ENCODE measurements around the gene STARD8. TPM values are rescaled to one million over a fixed set of nuclear protein-coding genes. Genes with fewer than 3 reads are reported as not detected.
"Not testable (repeated sequence)": the region's sequence is repeated elsewhere in the genome, so short reads cannot be mapped to it uniquely, and the experiment has no call there.

The STARD8 gene, protein sequence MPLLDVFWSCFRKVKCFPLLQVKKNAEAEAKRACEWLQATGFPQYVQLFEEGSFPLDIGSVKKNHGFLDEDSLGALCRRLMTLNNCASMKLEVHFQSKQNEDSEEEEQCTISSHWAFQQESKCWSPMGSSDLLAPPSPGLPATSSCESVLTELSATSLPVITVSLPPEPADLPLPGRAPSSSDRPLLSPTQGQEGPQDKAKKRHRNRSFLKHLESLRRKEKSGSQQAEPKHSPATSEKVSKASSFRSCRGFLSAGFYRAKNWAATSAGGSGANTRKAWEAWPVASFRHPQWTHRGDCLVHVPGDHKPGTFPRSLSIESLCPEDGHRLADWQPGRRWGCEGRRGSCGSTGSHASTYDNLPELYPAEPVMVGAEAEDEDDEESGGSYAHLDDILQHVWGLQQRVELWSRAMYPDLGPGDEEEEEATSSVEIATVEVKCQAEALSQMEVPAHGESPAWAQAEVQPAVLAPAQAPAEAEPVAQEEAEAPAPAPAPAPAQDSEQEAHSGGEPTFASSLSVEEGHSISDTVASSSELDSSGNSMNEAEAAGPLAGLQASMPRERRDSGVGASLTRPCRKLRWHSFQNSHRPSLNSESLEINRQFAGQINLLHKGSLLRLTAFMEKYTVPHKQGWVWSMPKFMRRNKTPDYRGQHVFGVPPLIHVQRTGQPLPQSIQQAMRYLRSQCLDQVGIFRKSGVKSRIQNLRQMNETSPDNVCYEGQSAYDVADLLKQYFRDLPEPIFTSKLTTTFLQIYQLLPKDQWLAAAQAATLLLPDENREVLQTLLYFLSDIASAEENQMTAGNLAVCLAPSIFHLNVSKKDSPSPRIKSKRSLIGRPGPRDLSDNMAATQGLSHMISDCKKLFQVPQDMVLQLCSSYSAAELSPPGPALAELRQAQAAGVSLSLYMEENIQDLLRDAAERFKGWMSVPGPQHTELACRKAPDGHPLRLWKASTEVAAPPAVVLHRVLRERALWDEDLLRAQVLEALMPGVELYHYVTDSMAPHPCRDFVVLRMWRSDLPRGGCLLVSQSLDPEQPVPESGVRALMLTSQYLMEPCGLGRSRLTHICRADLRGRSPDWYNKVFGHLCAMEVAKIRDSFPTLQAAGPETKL
- total RNA-seq: under 1 TPM; 0.07 to 0.11 TPM

DNA sequence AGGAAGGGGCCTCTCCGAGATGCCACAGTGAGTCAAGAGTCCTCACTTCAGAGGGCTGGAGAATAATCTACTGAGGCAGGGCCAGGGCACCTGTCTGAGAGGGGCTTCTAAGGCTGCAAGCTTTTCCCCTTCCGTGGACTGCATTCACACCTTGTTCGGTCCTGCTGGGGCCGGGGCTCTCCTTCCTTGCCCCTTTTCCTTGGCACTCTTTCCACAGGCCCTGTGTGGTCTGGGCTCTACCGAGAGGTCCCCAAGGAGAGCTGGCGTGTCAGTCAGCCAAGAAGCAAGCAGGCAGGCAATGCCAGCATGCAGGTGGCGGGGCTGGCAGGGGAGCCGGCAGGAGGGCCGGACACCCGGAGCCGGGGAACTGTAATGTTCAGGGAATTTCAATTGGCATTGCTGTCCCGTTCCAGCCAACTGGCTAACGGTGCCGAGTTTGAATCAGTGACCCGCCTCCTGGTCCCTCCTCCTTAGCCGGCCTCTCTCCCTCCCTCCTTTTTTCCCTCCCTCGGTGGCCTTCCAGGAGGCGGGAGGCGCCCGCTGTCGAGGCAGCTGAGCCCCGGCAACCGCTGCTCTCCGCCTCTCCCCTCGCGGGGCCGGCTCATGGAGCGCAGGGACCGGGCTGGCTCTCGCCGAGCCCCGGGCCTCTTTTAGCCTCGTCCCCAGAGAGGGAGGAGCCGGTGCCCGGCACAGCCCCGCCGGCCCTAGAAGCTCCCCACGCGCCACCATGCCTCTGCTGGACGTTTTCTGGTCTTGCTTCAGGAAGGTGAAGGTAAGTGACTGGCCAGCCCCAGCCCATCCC, at the start of gene STARD8:
Gene STARD8 (plus strand): TSS at position 511 of the 802 bp plus-strand sequence. CDS start 217 bp downstream, at position 728.
- Mint-ChIP-seq H3K4me3 (no peak within 1 kb of the TSS), H3K36me3 (ENCODE audit: low read depth) (no peaks in the 10 kb centered on the region), H3K27me3 (peaks cover 6% of the 10 kb centered on the region), H3K9me3 (ENCODE audit: low read depth) (no peaks in the 10 kb centered on the region), H3K27ac (no peak within 1 kb of the TSS), H3K4me1 (no peaks in the 10 kb centered on the region)
- ChIA-PET POLR2A (no interaction called here), CTCF (interaction anchor here (0.7 kb wide), 1 partner anchor 15 kb away, joined by 4 read pairs; no protein-coding TSS in a partner anchor)
- intact Hi-C loops (cut with DNase I, micrococcal nuclease): no loop called here
- DNase-seq: no peak
- ATAC-seq: no peak

GRCh38 chrX:68598841-68599240, 48.6 kb upstream of the STARD8 start:
- ChIA-PET POLR2A (no interaction called here), CTCF (interaction anchor here (0.6 kb wide), 1 partner anchor 17 kb away, joined by 3 read pairs; no protein-coding TSS in a partner anchor)
- Mint-ChIP-seq H3K9me3 (ENCODE audit: low read depth) (peaks cover 25% of the 10 kb centered on the region), H3K36me3 (ENCODE audit: low read depth) (peaks cover 3% of the 10 kb centered on the region), H3K27ac (no peak overlapping the region), H3K4me3 (no peak overlapping the region), H3K4me1 (no peaks in the 10 kb centered on the region), H3K27me3 (no peaks in the 10 kb centered on the region)
- ATAC-seq (no peak), DNase-seq (no peak)
- intact Hi-C loops (cut with DNase I, micrococcal nuclease): no loop called here

GRCh38 chrX:68599256-68600152, 48.0 kb upstream of the STARD8 start:
- H3K27ac Mint-ChIP-seq: no peak overlapping the region
- CTCF ChIA-PET: interaction anchor here (0.6 to 1.0 kb wide), 2 partner anchors 8 to 18 kb away, joined by 3 to 4 read pairs; no protein-coding TSS in a partner anchor
- DNase-seq (no peak), ATAC-seq (no peak)
- no peaks in the 10 kb centered on the region for H3K4me1 Mint-ChIP-seq
- peaks cover 22% of the 10 kb centered on the region for H3K9me3 Mint-ChIP-seq (ENCODE audit: low read depth)
- no peak overlapping the region for H3K4me3 Mint-ChIP-seq
- intact Hi-C loops (cut with DNase I, micrococcal nuclease): no loop called here
- peaks cover 1% of the 10 kb centered on the region for H3K36me3 Mint-ChIP-seq (ENCODE audit: low read depth)
- POLR2A ChIA-PET: no interaction called here
- no peaks in the 10 kb centered on the region for H3K27me3 Mint-ChIP-seq

DNA sequence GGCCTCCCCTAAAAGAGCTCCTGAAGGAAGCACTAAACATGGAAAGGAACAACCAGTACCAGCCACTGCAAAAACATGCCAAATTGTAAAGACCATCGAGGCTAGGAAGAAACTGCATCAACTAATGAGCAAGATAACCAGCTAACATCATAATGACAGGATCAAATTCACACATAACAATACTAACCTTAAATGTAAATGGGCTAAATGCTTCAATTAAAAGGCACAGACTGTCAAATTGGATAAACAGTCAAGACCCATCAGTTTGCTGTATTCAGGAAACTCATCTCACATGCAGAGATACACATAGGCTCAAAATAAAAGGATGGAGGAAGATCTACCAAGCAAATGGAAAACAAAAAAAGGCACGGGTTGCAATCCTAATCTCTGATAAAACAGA, 43.2 kb upstream of the STARD8 start:
- H3K27me3 Mint-ChIP-seq, H3K4me3 Mint-ChIP-seq, POLR2A ChIA-PET: not testable (repeated sequence)

GRCh38 chrX:68614733-68615132, 32.7 kb upstream of the STARD8 start:
- H3K36me3 Mint-ChIP-seq (ENCODE audit: low read depth); H3K4me1 Mint-ChIP-seq; CTCF ChIA-PET; intact Hi-C loops (cut with DNase I, micrococcal nuclease); H3K9me3 Mint-ChIP-seq (ENCODE audit: low read depth); DNase-seq; H3K4me3 Mint-ChIP-seq; H3K27ac Mint-ChIP-seq; POLR2A ChIA-PET; ATAC-seq; H3K27me3 Mint-ChIP-seq: not testable (repeated sequence)

More for the DNA sequence above, 43.2 kb upstream of the STARD8 start:
- H3K27ac Mint-ChIP-seq; ATAC-seq; H3K9me3 Mint-ChIP-seq (ENCODE audit: low read depth); CTCF ChIA-PET; DNase-seq; H3K36me3 Mint-ChIP-seq (ENCODE audit: low read depth); intact Hi-C loops (cut with DNase I, micrococcal nuclease); H3K4me1 Mint-ChIP-seq: not testable (repeated sequence)

DNA sequence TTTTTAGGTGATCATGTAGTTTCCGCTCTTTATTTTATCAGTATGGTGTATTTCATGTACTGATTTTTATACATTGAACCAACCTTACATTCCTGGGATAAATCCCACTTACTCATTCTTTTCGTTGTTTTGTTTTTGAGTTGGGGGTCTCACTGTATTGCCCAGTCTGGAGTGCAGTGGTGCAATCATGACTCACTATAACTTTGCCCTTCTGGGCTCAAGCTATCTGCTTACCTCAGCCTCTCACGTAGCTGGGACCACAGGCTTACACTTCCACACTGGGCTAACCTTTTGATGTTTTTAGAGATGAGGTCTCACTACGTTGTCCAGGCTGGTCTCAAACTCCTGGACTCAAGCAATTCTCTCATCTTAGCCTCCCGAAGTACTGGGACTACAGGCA, 19.5 kb upstream of the STARD8 start:
- intact Hi-C loops (cut with DNase I, micrococcal nuclease): no loop called here
- Mint-ChIP-seq H3K4me1 (no peaks in the 10 kb centered on the region), H3K27ac (no peak overlapping the region), H3K27me3 (no peaks in the 10 kb centered on the region), H3K36me3 (ENCODE audit: low read depth) (no peaks in the 10 kb centered on the region), H3K4me3 (no peak overlapping the region), H3K9me3 (ENCODE audit: low read depth) (no peaks in the 10 kb centered on the region)
- DNase-seq (no peak), ATAC-seq (no peak)
- ChIA-PET CTCF (no interaction called here), POLR2A (no interaction called here)

DNA sequence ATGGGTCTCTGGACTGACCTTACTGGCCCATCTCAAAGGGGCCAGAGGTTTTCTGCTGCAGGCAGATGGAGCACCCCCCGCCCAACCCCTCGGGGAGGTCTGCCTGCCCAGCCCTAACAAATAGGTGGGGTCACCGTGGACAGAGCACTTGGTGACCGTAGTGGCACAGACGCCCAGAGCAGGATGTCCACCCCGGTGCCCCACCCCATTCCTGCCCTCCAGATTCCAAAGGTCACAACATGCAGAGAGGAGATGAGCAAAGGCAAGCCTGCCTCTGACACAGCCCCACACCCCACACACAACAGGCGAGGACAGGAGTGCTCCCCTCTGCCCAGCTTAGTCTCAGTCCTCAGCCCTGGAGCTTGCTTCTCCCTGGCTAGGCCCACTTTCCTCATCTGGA, 17.5 kb upstream of the STARD8 start:
- POLR2A ChIA-PET, H3K4me1 Mint-ChIP-seq: not testable (repeated sequence)

GRCh38 chrX:68631336-68631735, 16.1 kb upstream of the STARD8 start:
- intact Hi-C loops (cut with DNase I, micrococcal nuclease): no loop called here
- Mint-ChIP-seq H3K4me1 (no peaks in the 10 kb centered on the region), H3K27ac (no peak overlapping the region), H3K36me3 (ENCODE audit: low read depth) (no peaks in the 10 kb centered on the region), H3K9me3 (ENCODE audit: low read depth) (no peaks in the 10 kb centered on the region), H3K4me3 (no peak overlapping the region), H3K27me3 (no peaks in the 10 kb centered on the region)
- no peak for ATAC-seq
- DNase-seq: no peak
- POLR2A ChIA-PET: no interaction called here
- CTCF ChIA-PET: no interaction called here

More for the DNA sequence above, 17.5 kb upstream of the STARD8 start:
- H3K36me3 Mint-ChIP-seq (ENCODE audit: low read depth); H3K27ac Mint-ChIP-seq; CTCF ChIA-PET; ATAC-seq; H3K9me3 Mint-ChIP-seq (ENCODE audit: low read depth); intact Hi-C loops (cut with DNase I, micrococcal nuclease); DNase-seq; H3K27me3 Mint-ChIP-seq; H3K4me3 Mint-ChIP-seq: not testable (repeated sequence)

GRCh38 chrX:68632491-68632890, 15.0 kb upstream of the STARD8 start:
- no peaks in the 10 kb centered on the region for H3K36me3 Mint-ChIP-seq (ENCODE audit: low read depth)
- ChIA-PET POLR2A (no interaction called here), CTCF (interaction anchor here (0.5 kb wide), 1 partner anchor 15 kb away, joined by 4 read pairs; the partner anchor contains the start of gene STARD8)
- no peak for ATAC-seq
- H3K4me3 Mint-ChIP-seq: no peak overlapping the region
- H3K9me3 Mint-ChIP-seq (ENCODE audit: low read depth): no peaks in the 10 kb centered on the region
- no peak for DNase-seq
- intact Hi-C loops (cut with DNase I, micrococcal nuclease): no loop called here
- no peaks in the 10 kb centered on the region for H3K4me1 Mint-ChIP-seq
- no peaks in the 10 kb centered on the region for H3K27me3 Mint-ChIP-seq
- no peak overlapping the region for H3K27ac Mint-ChIP-seq

DNA sequence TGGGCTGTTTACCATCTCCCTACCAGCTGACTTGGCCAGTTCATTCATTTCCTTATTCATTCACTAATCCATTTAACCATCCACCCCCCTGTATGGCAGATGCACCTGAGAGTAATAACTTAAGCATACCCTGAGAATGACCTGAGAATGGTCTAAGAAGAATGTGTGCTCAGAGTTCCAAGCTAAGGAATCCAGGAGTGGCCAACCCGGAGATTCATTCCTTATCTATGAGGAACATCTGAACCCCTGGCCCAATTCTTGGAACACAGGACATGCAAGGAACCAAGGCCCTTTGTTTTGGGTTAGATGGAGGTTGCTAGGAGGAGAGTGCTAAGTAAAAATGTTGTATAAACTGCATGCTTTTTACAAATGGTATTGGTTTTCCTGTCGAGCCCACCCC, 13.5 kb upstream of the STARD8 start:
- H3K4me1 Mint-ChIP-seq: no peaks in the 10 kb centered on the region
- H3K27ac Mint-ChIP-seq: no peak overlapping the region
- ChIA-PET POLR2A (no interaction called here), CTCF (no interaction called here)
- no peak for ATAC-seq
- no peaks in the 10 kb centered on the region for H3K9me3 Mint-ChIP-seq (ENCODE audit: low read depth)
- no peaks in the 10 kb centered on the region for H3K27me3 Mint-ChIP-seq
- no peaks in the 10 kb centered on the region for H3K36me3 Mint-ChIP-seq (ENCODE audit: low read depth)
- H3K4me3 Mint-ChIP-seq: no peak overlapping the region
- intact Hi-C loops (cut with DNase I, micrococcal nuclease): no loop called here
- DNase-seq: no peak
